H7 (cell line): Measurements from ENCODE around the gene GYG2. TPM values are rescaled to one million over a fixed set of nuclear protein-coding genes. Genes with fewer than 3 reads are reported as not detected.
"Not testable (repeated sequence)": the region's sequence is repeated elsewhere in the genome, so short reads cannot be mapped to it uniquely, and the experiment has no call there.

ENCODE experiments used
- DNase-seq: peaks from one replicate; pipeline ENCODE4 v3.0.0; 2012
- H3K27me3 ChIP-seq: 2 replicates; pipeline ENCODE4 v1.6.0; 2011; ENCODE audit warnings: mild to moderate bottlenecking, low read length; ENCODE audit not compliant: control insufficient read depth, insufficient read depth
- H3K36me3 ChIP-seq: replicated peaks from 2 replicates; pipeline ENCODE4 v1.5.1; 2011; ENCODE audit warnings: low read length; ENCODE audit not compliant: control insufficient read depth, insufficient read depth
- H3K4me3 ChIP-seq: 2 replicates; pipeline ENCODE4 v1.5.1; 2011; ENCODE audit warnings: low read depth, mild to moderate bottlenecking, control low read depth, low read length, moderate library complexity; ENCODE audit not compliant: insufficient read depth
- total RNA-seq: library from RNA; depleted of rRNA; stranded (reverse); fragments of >200 nt; shearing (Covaris generic); gene quantifications from 2 replicates; pipeline ENCODE4 v1.2.3, GENCODE V29; 2014; rRNA removed

Gene GYG2
- 36.7 and 40.5 TPM in 2 replicates for total RNA-seq

GRCh38 chrX:2828344-2828958, at the start of gene GYG2:
Gene GYG2, plus strand, starts transcription at chrX:2828930. Its CDS starts 1,259 bp downstream, at chrX:2830189.
- peak; percentile 92 for DNase-seq

GRCh38 chrX:2780472-2781225, 48.1 kb upstream of the GYG2 start:
- not testable (repeated sequence) for H3K27me3 ChIP-seq, H3K4me3 ChIP-seq, H3K36me3 ChIP-seq
- peak; percentile 55 for DNase-seq

More at GRCh38 chrX:2828344-2828958, at the start of gene GYG2:
- H3K27me3 ChIP-seq = no peaks in the 10 kb centered on the region
- no peaks in the 10 kb centered on the region for H3K36me3 ChIP-seq
- peak within 1 kb of the TSS; percentile 72 for H3K4me3 ChIP-seq

- Histone ChIP-seq H3K27me3 (no peaks in the 10 kb centered on the region), H3K36me3 (no peaks in the 10 kb centered on the region), H3K4me3 (no peak overlapping the region)
- DNase-seq = no peak
These were observed 47.5 kb upstream of the GYG2 start for GRCh38 chrX:2781226-2781571.

- H3K36me3 ChIP-seq = no peaks in the 10 kb centered on the region
- DNase-seq = no peak
- no peak overlapping the region for H3K4me3 ChIP-seq
- no peaks in the 10 kb centered on the region for H3K27me3 ChIP-seq
These were observed 47.0 kb upstream of the GYG2 start for GRCh38 chrX:2781698-2782097.

GRCh38 chrX:2782171-2782570, 46.6 kb upstream of the GYG2 start:
- Histone ChIP-seq H3K27me3 (no peaks in the 10 kb centered on the region), H3K4me3 (no peak overlapping the region), H3K36me3 (no peaks in the 10 kb centered on the region)
- no peak for DNase-seq

- no peak for DNase-seq
- Histone ChIP-seq H3K4me3 (no peak overlapping the region), H3K27me3 (no peaks in the 10 kb centered on the region), H3K36me3 (no peaks in the 10 kb centered on the region)
These were observed 46.0 kb upstream of the GYG2 start for GRCh38 chrX:2782778-2783177.

GRCh38 chrX:2784026-2784425, 44.7 kb upstream of the GYG2 start:
- Histone ChIP-seq H3K36me3 (no peaks in the 10 kb centered on the region), H3K4me3 (no peak overlapping the region), H3K27me3 (no peaks in the 10 kb centered on the region)
- no peak for DNase-seq

GRCh38 chrX:2785538-2785937, 43.2 kb upstream of the GYG2 start:
- H3K27me3 ChIP-seq = no peaks in the 10 kb centered on the region
- no peak overlapping the region for H3K4me3 ChIP-seq
- no peak for DNase-seq
- no peaks in the 10 kb centered on the region for H3K36me3 ChIP-seq

- Histone ChIP-seq H3K27me3 (no peaks in the 10 kb centered on the region), H3K36me3 (no peaks in the 10 kb centered on the region)
- DNase-seq = no peak
These were observed 39.8 kb upstream of the GYG2 start for GRCh38 chrX:2788980-2789379.

GRCh38 chrX:2789569-2789968, 39.2 kb upstream of the GYG2 start:
- DNase-seq = no peak
- no peak overlapping the region for H3K4me3 ChIP-seq
- no peaks in the 10 kb centered on the region for H3K36me3 ChIP-seq
- H3K27me3 ChIP-seq = no peaks in the 10 kb centered on the region

More at GRCh38 chrX:2788980-2789379, 39.8 kb upstream of the GYG2 start:
- H3K4me3 ChIP-seq = no peak overlapping the region

- no peaks in the 10 kb centered on the region for H3K27me3 ChIP-seq
- DNase-seq = no peak
- H3K36me3 ChIP-seq = no peaks in the 10 kb centered on the region
- no peak overlapping the region for H3K4me3 ChIP-seq
These were observed 35.0 kb upstream of the GYG2 start for GRCh38 chrX:2793752-2794151.

- Histone ChIP-seq H3K4me3 (no peak overlapping the region), H3K27me3 (no peaks in the 10 kb centered on the region), H3K36me3 (no peaks in the 10 kb centered on the region)
- no peak for DNase-seq
These were observed 34.4 kb upstream of the GYG2 start for GRCh38 chrX:2794336-2794735.

- not testable (repeated sequence) for H3K36me3 ChIP-seq, DNase-seq, H3K4me3 ChIP-seq, H3K27me3 ChIP-seq
These were observed 31.9 kb upstream of the GYG2 start for GRCh38 chrX:2796808-2797207.

- no peak overlapping the region for H3K4me3 ChIP-seq
- no peaks in the 10 kb centered on the region for H3K36me3 ChIP-seq
- H3K27me3 ChIP-seq = no peaks in the 10 kb centered on the region
- DNase-seq = no peak
These were observed 29.4 kb upstream of the GYG2 start for GRCh38 chrX:2799369-2799768.

GRCh38 chrX:2799980-2800379, 28.8 kb upstream of the GYG2 start:
- H3K4me3 ChIP-seq = peak overlapping the region; percentile 25
- H3K27me3 ChIP-seq, DNase-seq, H3K36me3 ChIP-seq: not testable (repeated sequence)
